PC-3 (cell line): ENCODE measurements around the gene MET. TPM values are rescaled to one million over a fixed set of nuclear protein-coding genes. Genes with fewer than 3 reads are reported as not detected.

Experiments
- ATAC-seq: fragments of 200-7000 bp; cut with Tn5 transposase; 2 replicates; pipeline ENCODE4 v1.9.1; 2020; ENCODE audit warnings: mild to moderate bottlenecking, moderate library complexity
- BruUV-seq: library from RNA; stranded (reverse); fragments of 400-500 nt; replicated peaks from 2 replicates; lab custom pipeline; 2021; lab: Mats Ljungman, UMichigan
- CTCF ChIA-PET: fragments of 300-600 bp; sonication (Branson Sonifier 250); formaldehyde crosslinking; loops from one replicate; lab custom pipeline; 2022; ENCODE audit warnings: antibody characterized with exemption; lab: Charles Lee
- POLR2A ChIA-PET: fragments of 300-600 bp; sonication (Branson Sonifier 250); formaldehyde crosslinking; loops from one replicate; lab custom pipeline; 2022; ENCODE audit warnings: antibody characterized with exemption; ENCODE audit not compliant: unreplicated experiment; lab: Charles Lee
- DNase-seq: peaks from one replicate; pipeline ENCODE4 v3.0.0-alpha.2; 2015
- H2AFZ ChIP-seq: fragments of 300-600 bp; sonication (generic); 2 replicates; pipeline ENCODE4 v1.6.0; 2016; ENCODE audit warnings: antibody characterized with exemption, low read length
- H3F3A ChIP-seq: fragments of 300-600 bp; sonication (generic); one replicate; pipeline ENCODE4 v1.6.0; 2017; ENCODE audit warnings: antibody characterized with exemption, low read length, control low read depth, mild to moderate bottlenecking; ENCODE audit not compliant: unreplicated experiment
- H3K27ac ChIP-seq: fragments of 300-600 bp; sonication (generic); 2 replicates; pipeline ENCODE4 v1.5.1; 2016; ENCODE audit warnings: mild to moderate bottlenecking, low read length
- H3K27me3 ChIP-seq: fragments of 300-600 bp; sonication (generic); 2 replicates; pipeline ENCODE4 v1.6.1; 2016; ENCODE audit warnings: low read length, mixed read lengths
- H3K36me3 ChIP-seq: fragments of 300-600 bp; sonication (generic); 2 replicates; pipeline ENCODE4 v1.6.1; 2016; ENCODE audit warnings: low read depth, mixed run types, low read length, mixed read lengths
- H3K4me1 ChIP-seq: fragments of 300-600 bp; sonication (generic); 2 replicates; pipeline ENCODE4 v1.5.1; 2016; ENCODE audit warnings: low read length; ENCODE audit not compliant: insufficient read depth
- H3K4me2 ChIP-seq: fragments of 300-600 bp; sonication (generic); 2 replicates; pipeline ENCODE4 v1.6.0; 2016; ENCODE audit warnings: low read length
- H3K4me3 ChIP-seq: fragments of 300-600 bp; sonication (generic); 2 replicates; pipeline ENCODE4 v1.5.1; 2016; ENCODE audit warnings: mild to moderate bottlenecking, low read length, mixed read lengths
- H3K79me2 ChIP-seq: fragments of 300-600 bp; sonication (generic); 2 replicates; pipeline ENCODE4 v1.6.1; 2017; ENCODE audit warnings: low read length, mixed read lengths
- H3K9ac ChIP-seq: fragments of 300-600 bp; sonication (generic); 2 replicates; pipeline ENCODE4 v1.6.0; 2016; ENCODE audit warnings: mild to moderate bottlenecking, low read length
- H3K9me2 ChIP-seq: fragments of 300-600 bp; sonication (generic); replicated peaks from 2 replicates; pipeline ENCODE4 v1.6.1; 2016; ENCODE audit warnings: mixed run types, low read length, mixed read lengths
- H3K9me3 ChIP-seq: fragments of 300-600 bp; sonication (generic); 2 replicates; pipeline ENCODE4 v1.6.1; 2016; ENCODE audit warnings: low read length, mixed read lengths
- H4K20me1 ChIP-seq: fragments of 300-600 bp; sonication (generic); 2 replicates; pipeline ENCODE4 v1.6.1; 2016; ENCODE audit warnings: low read length, mixed read lengths
- EZH2 ChIP-seq: fragments of 300-600 bp; sonication (generic); IDR thresholded peaks from one replicate; pipeline ENCODE4 v1.6.1; 2017; ENCODE audit warnings: antibody characterized with exemption, mild to moderate bottlenecking, low read length; ENCODE audit not compliant: unreplicated experiment
- EZH2phosphoT487 ChIP-seq: fragments of 300-600 bp; sonication (generic); IDR thresholded peaks from 2 replicates; pipeline ENCODE4 v1.6.1; 2018; ENCODE audit warnings: mild to moderate bottlenecking, antibody characterized with exemption, low read length, borderline replicate concordance
- intact Hi-C: fragments of 100-400 bp; cut with micrococcal nuclease; formaldehyde crosslinking; loops from 2 replicates; pipeline ENCODE4 v1.9.0; 2023
- total RNA-seq: library from RNA; depleted of rRNA; stranded (reverse); fragments of >200 nt; gene quantifications from 2 replicates; pipeline ENCODE4 v1.2.3, GENCODE V29; 2014
- TF ChIP-seq, protein P1 (sequence below): fragments of 300-600 bp; sonication (generic); conservative IDR thresholded peaks from 2 replicates; pipeline ENCODE4 v1.5.1; 2017; ENCODE audit warnings: antibody characterized with exemption, low read depth, mild to moderate bottlenecking, low read length

The MET gene
- total RNA-seq, 1 experiment from 2014 or later, result 118 TPM

DNA sequence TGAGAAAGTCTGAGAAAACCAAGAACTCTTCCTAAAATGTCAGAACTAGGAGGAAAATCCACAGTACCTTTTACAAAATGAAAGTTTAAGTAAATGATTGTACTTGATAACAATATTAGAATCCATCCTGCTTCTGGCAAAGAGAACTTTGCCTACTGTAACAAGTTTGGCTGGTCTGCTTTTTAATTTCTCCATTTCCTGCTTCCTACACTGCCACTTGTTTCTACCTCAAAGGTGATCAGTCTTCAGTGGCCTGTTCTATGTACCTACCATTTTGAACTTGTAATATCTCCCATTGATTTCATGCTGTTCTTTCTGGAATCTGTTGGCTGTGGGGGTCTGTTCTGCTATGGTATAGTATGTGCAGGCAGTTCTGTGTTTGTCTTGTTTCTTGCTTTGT, 157.5 kb downstream of the MET start:
- no peak overlapping the region for H2AFZ ChIP-seq
- no peaks in the 10 kb centered on the region for H4K20me1 ChIP-seq
- H3K27ac ChIP-seq, result no peak overlapping the region
- no peak overlapping the region for H3K4me2 ChIP-seq
- BruUV-seq, result no TSS peak
- no peaks in the 10 kb centered on the region for H3K36me3 ChIP-seq
- no peaks in the 10 kb centered on the region for H3F3A ChIP-seq
- peaks cover under 1% of the 10 kb centered on the region; the same call in 1 of the 2 replicates for H3K4me1 ChIP-seq
- DNase-seq, result no peak
- POLR2A ChIA-PET, result no interaction called here
- TF ChIP-seq EZH2phosphoT487 (no peak), EZH2 (no peak)
- TF ChIP-seq, protein P1, sequence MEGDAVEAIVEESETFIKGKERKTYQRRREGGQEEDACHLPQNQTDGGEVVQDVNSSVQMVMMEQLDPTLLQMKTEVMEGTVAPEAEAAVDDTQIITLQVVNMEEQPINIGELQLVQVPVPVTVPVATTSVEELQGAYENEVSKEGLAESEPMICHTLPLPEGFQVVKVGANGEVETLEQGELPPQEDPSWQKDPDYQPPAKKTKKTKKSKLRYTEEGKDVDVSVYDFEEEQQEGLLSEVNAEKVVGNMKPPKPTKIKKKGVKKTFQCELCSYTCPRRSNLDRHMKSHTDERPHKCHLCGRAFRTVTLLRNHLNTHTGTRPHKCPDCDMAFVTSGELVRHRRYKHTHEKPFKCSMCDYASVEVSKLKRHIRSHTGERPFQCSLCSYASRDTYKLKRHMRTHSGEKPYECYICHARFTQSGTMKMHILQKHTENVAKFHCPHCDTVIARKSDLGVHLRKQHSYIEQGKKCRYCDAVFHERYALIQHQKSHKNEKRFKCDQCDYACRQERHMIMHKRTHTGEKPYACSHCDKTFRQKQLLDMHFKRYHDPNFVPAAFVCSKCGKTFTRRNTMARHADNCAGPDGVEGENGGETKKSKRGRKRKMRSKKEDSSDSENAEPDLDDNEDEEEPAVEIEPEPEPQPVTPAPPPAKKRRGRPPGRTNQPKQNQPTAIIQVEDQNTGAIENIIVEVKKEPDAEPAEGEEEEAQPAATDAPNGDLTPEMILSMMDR, result no peak
- ATAC-seq, result no peak
- intact Hi-C loops, result no loop called here
- H3K4me3 ChIP-seq, result no peak overlapping the region
- no peaks in the 10 kb centered on the region for H3K9me2 ChIP-seq
- no peak overlapping the region for H3K9ac ChIP-seq
- H3K9me3 ChIP-seq, result no peaks in the 10 kb centered on the region
- CTCF ChIA-PET, result no interaction called here
- H3K27me3 ChIP-seq, result no peaks in the 10 kb centered on the region
- H3K79me2 ChIP-seq, result no peaks in the 10 kb centered on the region

DNA sequence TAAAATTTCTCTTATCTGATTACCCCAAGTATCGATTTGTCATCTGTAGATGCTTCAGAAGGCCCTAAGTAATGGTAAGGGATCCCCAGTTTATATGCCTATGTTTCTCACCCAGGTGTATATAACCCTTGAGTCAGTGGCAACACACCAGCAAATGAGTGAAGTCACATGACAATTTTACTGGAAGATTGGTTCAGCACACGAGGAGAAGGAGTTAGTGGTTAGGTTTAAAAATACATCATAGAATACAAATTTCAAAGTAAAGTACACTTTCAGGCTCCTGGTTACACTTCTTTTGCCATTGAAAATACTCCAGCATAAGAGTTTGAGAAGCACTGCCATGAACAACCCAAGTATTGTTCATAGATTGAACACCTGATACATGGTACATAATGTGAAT, 160.7 kb downstream of the MET start:
- Histone ChIP-seq H2AFZ (no peak overlapping the region), H3K9ac (no peak overlapping the region), H3K36me3 (no peaks in the 10 kb centered on the region), H3F3A (no peaks in the 10 kb centered on the region), H3K9me3 (no peaks in the 10 kb centered on the region), H3K4me2 (no peak overlapping the region), H4K20me1 (no peaks in the 10 kb centered on the region), H3K27ac (no peak overlapping the region), H3K79me2 (no peaks in the 10 kb centered on the region), H3K9me2 (no peaks in the 10 kb centered on the region), H3K4me1 (peaks cover 28% of the 10 kb centered on the region), H3K4me3 (no peak overlapping the region), H3K27me3 (no peaks in the 10 kb centered on the region)
- CTCF ChIA-PET, result no interaction called here
- no peak for ATAC-seq
- intact Hi-C loops, result no loop called here
- TF ChIP-seq EZH2, result no peak
- no peak for TF ChIP-seq EZH2phosphoT487
- TF ChIP-seq, protein P1, result no peak
- no peak for DNase-seq
- POLR2A ChIA-PET, result no interaction called here
- BruUV-seq, result no TSS peak

DNA sequence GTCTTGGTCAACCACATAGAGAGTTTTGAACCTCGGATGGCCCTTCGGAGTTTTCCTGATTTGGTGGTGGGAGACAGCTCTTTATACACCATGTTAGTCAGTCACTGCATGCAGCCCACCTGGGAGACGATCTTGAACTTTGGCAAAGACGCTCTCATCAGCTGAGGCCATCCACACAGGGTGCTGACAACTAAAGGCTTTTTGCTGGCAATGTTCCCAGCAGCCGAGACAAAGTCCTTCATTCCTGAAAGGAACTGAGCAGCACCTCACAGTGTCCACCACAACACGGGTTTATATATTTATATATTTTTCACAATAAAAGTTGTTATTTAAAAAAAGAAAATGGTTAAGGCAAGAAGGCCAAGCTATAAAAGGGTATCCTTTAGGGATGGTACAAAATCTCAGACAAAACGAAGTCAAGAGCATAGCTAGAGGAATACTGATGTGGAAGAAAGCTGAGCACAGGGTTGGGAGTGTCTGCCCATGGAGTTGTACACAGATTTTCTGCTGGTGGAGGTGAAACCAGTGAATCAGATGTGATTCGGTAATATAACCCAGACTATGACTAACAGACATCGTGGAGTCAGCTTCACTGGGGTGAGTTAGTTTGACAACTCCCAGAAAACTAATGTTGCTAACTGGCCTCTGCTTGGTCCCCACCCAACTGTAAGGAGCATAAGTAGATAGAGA, 163.0 kb downstream of the MET start:
- DNase-seq, result peak; percentile 67
- POLR2A ChIA-PET, result no interaction called here
- Histone ChIP-seq H4K20me1 (no peaks in the 10 kb centered on the region), H3K4me1 (peaks cover 28% of the 10 kb centered on the region), H2AFZ (no peak overlapping the region), H3K4me3 (no peak overlapping the region), H3K36me3 (no peaks in the 10 kb centered on the region), H3K9ac (no peak overlapping the region), H3K9me2 (no peaks in the 10 kb centered on the region), H3K4me2 (no peak overlapping the region), H3K79me2 (no peaks in the 10 kb centered on the region), H3K27ac (no peak overlapping the region), H3K9me3 (no peaks in the 10 kb centered on the region), H3K27me3 (no peaks in the 10 kb centered on the region), H3F3A (no peaks in the 10 kb centered on the region)
- BruUV-seq, result no TSS peak
- CTCF ChIA-PET, result interaction anchor here (0.5 kb wide), 1 partner anchor 60 kb away, joined by 3 read pairs; no protein-coding TSS in a partner anchor
- ATAC-seq, result peak; percentile 82
- TF ChIP-seq EZH2, result no peak
- no peak for TF ChIP-seq EZH2phosphoT487
- TF ChIP-seq, protein P1, result no peak
- intact Hi-C loops, result no loop called here
